GM12892 (cell line): ENCODE measurements around the gene FBXO15.

Source experiments
- DNase-seq: peaks from one replicate; pipeline ENCODE4 v3.0.0; 2011; ENCODE audit not compliant: insufficient read length
- FAIRE-seq: peaks from 2 replicates; lab custom pipeline; 2011; peaks lifted over from hg19 to GRCh38; lab: Jason Lieb, UNC
- POLR2A ChIP-seq: IDR thresholded peaks from 2 replicates; pipeline ENCODE4 v1.6.1; 2011; ENCODE audit warnings: low read depth, low read length, control low read depth
- POLR2AphosphoS5 ChIP-seq: IDR thresholded peaks from 2 replicates; pipeline ENCODE4 v1.6.1; 2011; ENCODE audit warnings: low read depth, low read length, control low read depth
- TAF1 ChIP-seq: IDR thresholded peaks from 2 replicates; pipeline ENCODE4 v1.6.1; 2011; ENCODE audit warnings: low read depth, mild to moderate bottlenecking, control low read depth, low read length, borderline replicate concordance

FBXO15 gene

DNA sequence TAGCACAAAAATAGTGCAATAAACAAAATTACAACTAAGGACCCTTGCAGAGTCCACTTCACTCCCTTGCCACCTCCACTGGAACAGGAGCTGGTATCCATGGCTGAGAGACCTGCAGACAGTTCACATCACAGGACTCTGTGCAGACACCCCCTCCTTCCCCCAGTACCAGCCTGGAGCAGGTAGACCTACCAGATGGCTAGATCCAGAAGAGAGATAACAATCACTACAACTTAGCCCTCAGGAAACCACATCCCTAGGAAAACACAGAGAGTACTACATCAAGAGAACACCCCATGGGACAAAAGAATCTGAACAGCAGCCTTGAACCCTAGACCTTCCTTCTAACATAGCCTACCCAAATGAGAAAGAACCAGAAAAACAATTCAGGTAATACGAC, 49.8 kb downstream of the FBXO15 start:
- DNase-seq, result no peak
- TF ChIP-seq POLR2AphosphoS5, result no peak
- TF ChIP-seq TAF1, result no peak
- TF ChIP-seq POLR2A, result no peak
- FAIRE-seq, result no peak

DNA sequence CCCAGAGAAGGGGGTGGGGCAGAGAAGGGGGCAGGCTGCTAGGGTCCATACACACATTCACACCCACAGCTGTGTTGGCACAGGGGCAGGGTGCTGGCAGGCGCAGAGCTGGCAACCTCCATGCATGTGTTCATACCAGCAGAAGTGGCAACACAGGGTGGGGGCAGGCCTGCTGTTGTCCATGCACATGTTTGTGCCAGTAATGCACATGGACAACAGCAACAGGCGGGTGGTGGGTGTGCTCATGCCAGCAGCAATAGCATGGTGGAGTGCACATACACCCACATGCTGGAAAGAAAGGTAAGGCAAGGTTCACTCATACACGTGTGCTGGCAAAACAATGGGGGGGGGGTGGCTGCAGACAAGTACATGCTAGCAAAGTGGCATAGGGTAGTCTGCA, 54.7 kb downstream of the FBXO15 start:
- no peak for FAIRE-seq
- no peak for DNase-seq
- no peak for TF ChIP-seq POLR2AphosphoS5
- no peak for TF ChIP-seq TAF1
- TF ChIP-seq POLR2A, result no peak

DNA sequence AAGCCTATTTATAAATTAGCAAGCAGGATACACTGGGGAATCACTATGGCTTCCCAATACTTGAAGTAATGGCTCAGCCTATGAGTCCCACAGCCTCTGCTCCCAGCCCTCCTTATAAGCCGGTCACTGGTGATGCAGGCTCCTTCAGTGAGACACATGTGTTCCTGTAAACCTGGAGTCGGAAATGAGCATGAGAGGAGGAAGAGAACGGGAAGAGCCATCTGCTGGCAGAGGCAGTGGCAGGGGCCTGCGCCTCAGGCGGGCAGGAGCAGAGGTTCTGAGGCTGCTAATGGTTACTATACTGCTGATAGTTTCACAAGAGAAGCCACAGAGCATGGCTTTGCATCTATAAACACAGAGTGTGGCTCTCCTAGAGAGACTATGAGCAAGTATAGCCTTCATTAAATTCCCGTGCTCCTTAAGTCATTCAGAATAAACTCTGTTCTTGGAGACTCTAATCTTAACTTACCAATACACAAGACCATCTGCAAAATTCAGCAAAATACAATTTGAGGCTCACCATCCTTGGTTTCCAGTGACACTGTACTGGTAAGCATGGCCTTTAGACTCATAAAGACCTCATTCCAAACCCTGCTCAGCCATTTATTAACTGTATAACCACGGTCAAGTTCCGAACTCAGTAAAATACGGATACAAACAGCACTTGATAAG, 63.3 kb downstream of the FBXO15 start:
- FAIRE-seq (no peak), DNase-seq (no peak)
- TF ChIP-seq POLR2AphosphoS5 (no peak), TAF1 (no peak), POLR2A (no peak)

DNA sequence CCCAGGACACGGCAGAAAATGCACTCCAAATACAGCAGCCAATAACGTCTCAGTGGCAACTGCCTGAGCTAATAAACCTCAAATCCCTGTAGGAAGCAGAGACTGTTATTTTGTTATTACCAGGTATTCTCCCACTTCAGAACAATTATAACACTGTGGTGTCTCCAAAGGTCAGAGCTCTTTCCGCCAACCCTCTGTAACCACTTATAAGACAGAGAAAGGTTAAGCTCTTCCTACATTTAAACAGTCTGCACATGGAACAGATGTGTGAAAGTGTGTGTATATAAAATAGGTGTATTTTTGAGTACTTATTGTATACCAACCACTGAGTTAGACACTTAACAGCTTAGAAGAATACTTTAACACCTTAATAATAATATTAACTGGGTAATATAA, 64.1 kb downstream of the FBXO15 start:
- TF ChIP-seq TAF1, result no peak
- TF ChIP-seq POLR2A, result no peak
- TF ChIP-seq POLR2AphosphoS5, result no peak
- FAIRE-seq, result no peak

DNA sequence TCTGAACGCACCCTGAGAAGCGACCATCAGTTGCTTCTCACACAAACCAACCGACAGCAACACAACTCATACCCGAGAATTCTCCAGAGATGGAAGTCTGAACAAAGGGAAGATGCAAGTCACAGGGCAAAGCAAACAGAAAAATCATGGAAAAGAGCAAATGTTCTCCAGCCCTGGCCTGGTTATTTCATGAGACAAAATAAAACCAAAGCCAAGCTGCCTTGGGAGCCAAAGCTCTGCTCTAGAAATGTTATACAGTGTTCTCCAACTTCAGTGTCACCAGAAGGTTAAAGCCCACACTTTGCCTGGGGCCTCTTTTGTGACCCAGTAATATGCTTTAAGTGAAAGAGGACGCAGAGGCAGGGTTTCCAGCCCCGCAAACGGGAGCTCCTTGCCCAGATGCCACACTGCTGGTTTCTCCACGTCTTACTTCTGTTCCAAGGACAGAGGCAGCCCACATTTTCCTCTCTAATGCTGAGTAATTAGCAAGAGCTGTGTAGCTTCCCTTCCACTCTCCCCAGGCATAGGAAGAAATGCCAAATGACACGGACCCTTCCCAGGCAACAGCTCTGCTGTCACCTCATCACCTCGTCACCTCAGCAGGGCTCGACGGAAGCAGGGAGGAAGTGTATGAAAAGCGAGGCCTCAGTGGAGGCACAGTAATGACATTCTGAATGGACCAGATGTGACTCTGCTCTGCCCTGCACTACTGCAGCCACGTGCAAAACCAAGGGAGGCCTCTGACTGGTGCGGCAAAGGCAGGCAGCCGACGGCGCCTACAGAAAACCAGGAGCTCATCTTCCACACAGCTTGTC, 64.7 kb downstream of the FBXO15 start:
- no peak for DNase-seq
- no peak for FAIRE-seq
- TF ChIP-seq POLR2A (no peak), TAF1 (no peak), POLR2AphosphoS5 (no peak)

More for the DNA sequence above, 64.1 kb downstream of the FBXO15 start:
- DNase-seq, result no peak

DNA sequence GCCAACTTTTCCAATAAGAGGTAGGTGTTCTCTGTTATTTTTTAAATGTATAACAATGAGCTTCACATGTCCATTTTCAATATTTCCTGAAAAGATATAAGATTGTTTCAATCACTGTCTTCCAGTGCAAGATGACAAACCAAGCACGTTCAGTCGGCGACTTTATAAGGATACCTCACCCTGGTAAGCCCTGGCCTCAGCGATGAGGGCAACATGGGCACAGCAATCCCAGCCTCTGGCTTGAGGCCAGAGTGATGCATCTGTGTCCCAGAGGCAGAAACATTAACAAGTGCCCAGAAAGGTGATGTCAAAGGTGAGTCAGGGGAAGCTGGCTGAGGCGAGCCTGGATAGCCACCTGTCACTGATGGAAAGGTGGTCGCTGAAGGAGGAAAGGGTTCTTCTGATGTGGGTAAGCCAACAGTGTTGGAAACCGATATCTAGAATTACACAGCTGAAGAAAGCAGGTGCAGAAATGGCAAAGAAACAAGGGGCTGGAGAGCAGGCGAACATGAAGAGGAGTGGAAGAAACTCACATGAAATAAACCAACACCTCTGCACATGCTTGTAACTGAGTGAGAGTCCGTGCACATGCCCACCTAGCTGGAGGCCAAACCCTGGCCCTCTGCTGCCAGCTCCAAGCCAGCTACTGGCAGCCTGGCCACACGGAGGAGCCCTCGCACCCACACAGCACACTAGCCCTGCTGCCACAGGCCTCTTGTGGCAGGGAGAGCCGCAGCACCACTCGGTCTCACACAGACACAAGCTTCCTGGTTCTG, 65.5 kb downstream of the FBXO15 start:
- peak; percentile 5 for FAIRE-seq
- DNase-seq, result peak; percentile 45
- TF ChIP-seq POLR2AphosphoS5, result no peak
- no peak for TF ChIP-seq TAF1
- TF ChIP-seq POLR2A, result no peak

DNA sequence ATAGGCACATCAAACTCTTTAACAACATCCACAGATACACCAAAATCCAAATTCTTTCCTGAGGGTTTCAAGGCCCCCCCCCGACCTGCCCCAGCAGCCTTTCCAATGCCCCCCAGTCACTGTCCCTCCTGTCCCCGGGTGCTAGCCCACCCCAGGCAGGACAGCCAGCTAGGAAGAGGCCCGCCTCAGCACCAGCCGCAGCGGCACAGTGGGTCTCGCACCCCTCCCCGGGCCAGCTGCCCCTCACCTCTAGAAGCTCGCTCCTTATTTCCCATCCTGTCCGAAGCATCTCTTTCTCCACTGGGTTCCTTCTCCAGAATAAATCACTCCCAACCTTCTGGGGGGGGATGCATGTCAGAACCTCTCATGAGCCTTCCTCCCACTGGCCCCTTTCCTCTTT, 69.4 kb downstream of the FBXO15 start:
- TF ChIP-seq POLR2AphosphoS5 (no peak), POLR2A (no peak), TAF1 (no peak)
- FAIRE-seq (no peak), DNase-seq (no peak)

DNA sequence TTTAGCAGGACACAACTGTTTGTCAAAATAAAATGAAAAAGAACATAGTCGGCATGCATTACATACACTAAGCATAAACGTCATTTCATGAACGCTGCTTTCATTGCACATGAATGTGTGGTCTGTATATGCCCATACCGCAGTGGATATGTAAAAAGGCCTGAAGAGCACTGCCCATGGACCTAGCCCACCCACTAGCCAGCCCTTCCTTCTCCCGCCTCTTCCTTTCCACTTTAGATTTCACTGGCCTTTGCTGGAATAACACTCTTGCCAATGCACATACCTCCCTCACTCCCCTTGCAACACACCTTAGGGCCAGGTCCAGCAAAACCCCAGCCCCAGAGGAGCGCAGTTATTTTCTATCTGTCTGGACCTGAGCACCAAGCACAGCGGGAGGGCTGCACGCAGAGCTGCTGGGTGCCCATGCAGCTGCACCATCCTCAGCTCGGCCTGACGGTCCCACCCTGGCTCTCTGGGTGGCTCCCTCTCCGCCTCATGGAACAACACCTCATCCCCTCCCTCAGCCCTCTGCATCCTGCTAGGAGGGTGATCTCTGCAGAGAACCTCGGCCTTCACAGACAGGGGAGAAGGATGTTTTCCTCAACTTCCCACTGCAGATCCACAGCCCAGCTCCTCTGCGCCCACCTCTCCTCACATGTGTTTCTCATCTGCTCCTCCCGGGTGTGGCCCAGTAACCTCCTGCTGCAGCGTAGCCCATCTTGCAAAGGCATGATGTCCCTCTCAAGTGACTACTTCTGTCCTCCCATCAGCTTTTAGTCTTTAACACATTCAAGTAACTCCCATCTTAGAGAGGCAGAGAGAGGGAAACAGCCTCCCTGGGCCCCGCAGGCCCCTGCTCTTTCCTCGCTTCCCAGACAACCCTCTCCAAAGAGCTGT, 72.7 kb downstream of the FBXO15 start:
- no peak for TF ChIP-seq TAF1
- TF ChIP-seq POLR2A, result no peak
- no peak for TF ChIP-seq POLR2AphosphoS5
- no peak for DNase-seq
- no peak for FAIRE-seq

DNA sequence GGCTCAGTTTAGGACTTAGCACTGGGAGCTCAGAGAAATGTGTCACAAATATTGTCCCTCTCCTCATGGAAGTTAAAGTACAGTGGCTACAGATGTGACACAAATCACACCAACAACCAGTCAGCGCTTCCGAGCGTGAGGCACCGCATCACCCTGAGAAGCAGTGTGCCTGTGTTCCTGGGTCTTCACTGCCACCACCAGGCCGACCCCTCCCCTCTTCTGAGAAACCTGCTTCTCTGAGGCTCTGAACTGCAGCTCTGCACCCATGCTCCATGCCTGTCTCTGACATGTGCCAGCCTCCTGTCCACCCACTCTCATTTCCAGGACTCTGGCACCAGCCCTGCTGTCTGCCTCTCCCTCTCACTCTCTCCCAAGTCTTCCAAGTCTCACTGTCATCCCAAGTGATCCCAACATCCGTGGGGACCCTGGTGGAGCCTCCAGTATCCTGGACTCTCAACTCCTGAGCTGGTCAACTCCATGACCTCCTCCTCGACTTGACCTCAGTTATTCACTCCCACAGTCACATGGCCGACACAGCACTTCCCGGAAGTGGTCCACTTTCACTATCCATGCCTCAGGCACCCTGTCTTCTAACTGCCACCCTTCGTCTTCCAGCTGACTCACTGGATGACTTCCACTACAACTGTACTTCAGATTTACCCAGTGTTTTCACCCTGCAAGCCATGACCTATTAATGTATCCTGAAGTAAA, 73.5 kb downstream of the FBXO15 start:
- TF ChIP-seq POLR2A, result no peak
- FAIRE-seq (no peak), DNase-seq (no peak)

DNA sequence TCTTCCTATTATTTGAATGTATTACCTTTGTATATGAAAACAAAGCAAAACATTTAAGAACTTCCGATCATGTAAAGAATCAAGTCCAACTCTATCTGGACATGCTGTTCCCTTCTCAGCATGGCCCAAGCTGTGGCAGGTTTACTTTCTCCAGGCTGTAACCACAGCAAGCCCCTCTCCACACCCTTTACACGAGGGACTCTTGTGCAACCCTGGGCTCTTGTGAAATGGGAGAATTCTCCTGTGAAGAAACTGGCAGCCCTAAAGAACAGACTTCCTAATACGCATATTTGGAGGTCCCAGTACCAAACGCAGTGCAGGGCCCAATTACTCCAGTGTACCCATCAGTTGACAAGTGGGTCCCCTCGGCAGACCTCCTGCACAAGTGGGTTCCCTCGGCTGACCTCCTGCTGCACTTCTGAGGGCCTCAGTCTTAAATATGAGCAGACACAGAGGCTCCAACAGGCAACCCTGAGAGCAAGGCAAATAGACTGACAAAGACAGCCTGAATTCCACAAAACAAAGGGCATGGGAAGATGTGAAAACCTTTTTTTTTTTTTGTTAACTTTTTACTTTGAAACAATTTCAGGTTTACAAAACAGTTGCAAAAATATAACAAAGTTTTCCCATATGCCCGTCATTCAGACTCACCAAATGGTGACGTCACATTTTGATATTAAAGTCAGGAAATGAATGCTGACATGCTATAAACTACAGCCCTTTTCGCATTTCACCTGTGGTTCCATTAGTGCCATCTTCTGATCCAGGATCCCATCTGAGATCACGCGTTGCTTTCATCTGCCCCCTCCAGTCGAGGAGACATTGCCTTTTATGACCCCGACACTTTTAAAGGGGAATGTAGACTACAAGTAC, 78.2 kb downstream of the FBXO15 start:
- FAIRE-seq (no peak), DNase-seq (no peak)
- TF ChIP-seq POLR2A (no peak), TAF1 (no peak), POLR2AphosphoS5 (no peak)
